Hepatocyte (in vitro differentiated cells): ENCODE data around the gene SLC5A5.

ENCODE experiments used
- EZH2 ChIP-seq: fragments of 200-600 bp; sonication (generic); IDR thresholded peaks from 2 replicates; pipeline ENCODE4 v1.6.1; 2016; ENCODE audit warnings: antibody characterized with exemption, mild to moderate bottlenecking, borderline replicate concordance
- EZH2phosphoT487 ChIP-seq: fragments of 200-600 bp; sonication (generic); IDR thresholded peaks from one replicate; pipeline ENCODE4 v1.6.1; 2018; ENCODE audit warnings: antibody characterized with exemption, mild to moderate bottlenecking, low read depth, moderate library complexity; ENCODE audit not compliant: unreplicated experiment, severe bottlenecking
- TF ChIP-seq, protein P1 (sequence below): fragments of 200-600 bp; sonication (generic); IDR thresholded peaks from 2 replicates; pipeline ENCODE4 v1.5.1; 2016; ENCODE audit warnings: antibody characterized with exemption, mild to moderate bottlenecking; ENCODE audit not compliant: poor library complexity

DNA sequence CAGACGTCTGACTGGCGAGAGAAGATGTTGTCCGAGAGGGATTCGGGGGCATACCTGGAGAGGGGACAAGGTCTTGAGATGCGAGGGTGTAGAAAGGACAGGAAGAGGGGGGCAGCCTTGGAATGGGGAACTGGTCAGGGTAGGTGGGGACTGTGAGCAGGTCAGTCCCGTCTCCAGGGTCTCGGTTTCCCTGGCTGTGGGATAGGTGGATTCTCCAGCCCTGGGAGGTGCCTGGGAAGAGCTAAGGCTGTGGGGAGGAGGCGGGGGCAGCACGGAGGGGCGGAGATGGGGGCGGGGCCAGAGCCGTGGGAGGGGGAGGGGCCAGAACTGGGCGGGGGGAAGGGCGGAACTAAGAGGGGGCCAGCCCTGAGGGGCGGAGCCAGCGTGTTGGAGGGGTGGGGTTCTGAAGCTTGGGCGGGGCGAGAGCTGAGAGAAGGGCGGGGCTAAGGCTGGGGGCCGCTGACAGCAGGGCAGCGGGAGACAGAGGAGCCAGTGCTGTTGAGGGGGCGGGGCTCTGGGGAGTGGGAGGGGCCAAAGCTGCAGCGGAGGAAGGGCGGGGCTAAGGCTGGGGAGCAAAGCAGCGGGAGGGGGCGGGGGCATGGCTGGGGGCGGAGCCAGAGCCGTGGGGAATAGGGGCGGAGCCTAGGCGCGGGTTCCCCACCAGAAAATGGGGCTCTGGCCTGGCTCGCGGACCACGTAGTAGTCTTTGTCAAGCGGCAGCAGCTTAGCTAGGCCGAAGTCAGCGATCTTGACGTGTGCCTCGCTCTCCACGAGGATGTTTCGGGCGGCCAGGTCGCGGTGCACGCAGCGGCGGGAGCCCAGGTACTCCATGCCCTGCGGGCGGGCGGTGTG, 41.0 kb upstream of the SLC5A5 start:
- TF ChIP-seq EZH2phosphoT487: no peak
- TF ChIP-seq, protein P1, sequence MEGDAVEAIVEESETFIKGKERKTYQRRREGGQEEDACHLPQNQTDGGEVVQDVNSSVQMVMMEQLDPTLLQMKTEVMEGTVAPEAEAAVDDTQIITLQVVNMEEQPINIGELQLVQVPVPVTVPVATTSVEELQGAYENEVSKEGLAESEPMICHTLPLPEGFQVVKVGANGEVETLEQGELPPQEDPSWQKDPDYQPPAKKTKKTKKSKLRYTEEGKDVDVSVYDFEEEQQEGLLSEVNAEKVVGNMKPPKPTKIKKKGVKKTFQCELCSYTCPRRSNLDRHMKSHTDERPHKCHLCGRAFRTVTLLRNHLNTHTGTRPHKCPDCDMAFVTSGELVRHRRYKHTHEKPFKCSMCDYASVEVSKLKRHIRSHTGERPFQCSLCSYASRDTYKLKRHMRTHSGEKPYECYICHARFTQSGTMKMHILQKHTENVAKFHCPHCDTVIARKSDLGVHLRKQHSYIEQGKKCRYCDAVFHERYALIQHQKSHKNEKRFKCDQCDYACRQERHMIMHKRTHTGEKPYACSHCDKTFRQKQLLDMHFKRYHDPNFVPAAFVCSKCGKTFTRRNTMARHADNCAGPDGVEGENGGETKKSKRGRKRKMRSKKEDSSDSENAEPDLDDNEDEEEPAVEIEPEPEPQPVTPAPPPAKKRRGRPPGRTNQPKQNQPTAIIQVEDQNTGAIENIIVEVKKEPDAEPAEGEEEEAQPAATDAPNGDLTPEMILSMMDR: no peak
- TF ChIP-seq EZH2: no peak
